A673 (cell line): ENCODE data around the gene VPS13D. TPM values are rescaled to one million over a fixed set of nuclear protein-coding genes. Genes with fewer than 3 reads are reported as not detected.

Experiments
- BruUV-seq: library from RNA; stranded (reverse); fragments of 400-500 nt; replicated peaks from 2 replicates; lab custom pipeline; 2021; lab: Mats Ljungman, UMichigan
- CTCF ChIA-PET: fragments of 300-600 bp; sonication (Branson Sonifier 250); formaldehyde crosslinking; loops from one replicate; lab custom pipeline; 2022; ENCODE audit warnings: antibody characterized with exemption; lab: Charles Lee
- POLR2A ChIA-PET: fragments of 300-600 bp; sonication (Branson Sonifier 250); formaldehyde crosslinking; loops from one replicate; lab custom pipeline; 2022; ENCODE audit warnings: antibody characterized with exemption; ENCODE audit not compliant: low non-redundant PET; lab: Charles Lee
- DNase-seq: peaks from one replicate; pipeline ENCODE4 v3.0.0-alpha.2; 2015; ENCODE audit warnings: low spot score
- H3K27ac ChIP-seq: fragments of 200-600 bp; sonication (generic); 2 replicates; pipeline ENCODE4 v1.5.1; 2016; ENCODE audit warnings: mixed run types, low read depth, mild to moderate bottlenecking, mixed read lengths, antibody characterized with exemption, low read length; ENCODE audit not compliant: poor library complexity, severe bottlenecking
- H3K27me3 ChIP-seq: fragments of 200-600 bp; sonication (generic); replicated peaks from 2 replicates; pipeline ENCODE4 v1.6.1; 2017; ENCODE audit warnings: mixed run types, low read depth, mild to moderate bottlenecking, mixed read lengths, antibody characterized with exemption, low read length; ENCODE audit not compliant: insufficient read depth, poor library complexity
- H3K36me3 ChIP-seq: fragments of 200-600 bp; sonication (generic); 2 replicates; pipeline ENCODE4 v1.6.1; 2016; ENCODE audit warnings: mixed run types, mild to moderate bottlenecking, mixed read lengths, antibody characterized with exemption, low read length; ENCODE audit not compliant: insufficient read depth, poor library complexity, severe bottlenecking
- H3K4me1 ChIP-seq: fragments of 200-600 bp; sonication (generic); 2 replicates; pipeline ENCODE4 v1.6.1; 2017; ENCODE audit warnings: mixed run types, mild to moderate bottlenecking, mixed read lengths, antibody characterized with exemption, low read length; ENCODE audit not compliant: insufficient read depth, poor library complexity, severe bottlenecking
- H3K4me3 ChIP-seq: fragments of 200-600 bp; sonication (generic); 2 replicates; pipeline ENCODE4 v1.5.1; 2016; ENCODE audit warnings: low read depth, mixed run types, mild to moderate bottlenecking, mixed read lengths, low read length; ENCODE audit not compliant: poor library complexity, severe bottlenecking
- H3K9me3 ChIP-seq: fragments of 200-600 bp; sonication (generic); 2 replicates; pipeline ENCODE4 v1.6.1; 2016; ENCODE audit warnings: mixed run types, low read depth, mild to moderate bottlenecking, mixed read lengths, antibody characterized with exemption, low read length; ENCODE audit not compliant: poor library complexity, severe bottlenecking
- CTCF ChIP-seq: fragments of 300-800, 200-600 bp; sonication (generic); conservative IDR thresholded peaks from 2 replicates; pipeline ENCODE4 v1.5.1; 2017; ENCODE audit warnings: low read depth, mild to moderate bottlenecking, antibody characterized with exemption, low read length, moderate library complexity, mixed read lengths
- EZH2 ChIP-seq: fragments of 200-600 bp; sonication (generic); IDR thresholded peaks from 2 replicates; pipeline ENCODE4 v1.6.1; 2017; ENCODE audit warnings: borderline replicate concordance, low read depth, mild to moderate bottlenecking, mixed read lengths, antibody characterized with exemption, low read length; ENCODE audit not compliant: poor library complexity, severe bottlenecking
- intact Hi-C: fragments of 100-400 bp; cut with micrococcal nuclease; formaldehyde crosslinking; loops from one replicate; pipeline ENCODE4 v1.10.0; 2022; ENCODE audit not compliant: unreplicated experiment
- total RNA-seq: library from RNA; stranded (reverse); gene quantifications from 2 replicates; pipeline ENCODE4 v1.2.3, GENCODE V29; 2021

The VPS13D gene
- total RNA-seq, 1 experiment from 2014 or later: 32.5 TPM

- ChIA-PET CTCF (no interaction called here), POLR2A (no interaction called here)
- no TSS peak for BruUV-seq
- Histone ChIP-seq H3K27me3 (no peaks in the 10 kb centered on the region), H3K36me3 (no peaks in the 10 kb centered on the region), H3K4me1 (no peaks in the 10 kb centered on the region), H3K27ac (no peak overlapping the region), H3K9me3 (no peaks in the 10 kb centered on the region), H3K4me3 (no peak overlapping the region)
- TF ChIP-seq EZH2: no peak
- TF ChIP-seq CTCF: no peak
- intact Hi-C loops: no loop called here
- no peak for DNase-seq
These were observed 285.4 kb downstream of the VPS13D start for GRCh38 chr1:12515234-12515633.

- DNase-seq: no peak
- Histone ChIP-seq H3K27me3 (no peaks in the 10 kb centered on the region), H3K4me1 (no peaks in the 10 kb centered on the region), H3K36me3 (no peaks in the 10 kb centered on the region), H3K9me3 (no peaks in the 10 kb centered on the region), H3K4me3 (no peak overlapping the region), H3K27ac (no peak overlapping the region)
- intact Hi-C loops: no loop called here
- no TSS peak for BruUV-seq
- POLR2A ChIA-PET: no interaction called here
- CTCF ChIA-PET: no interaction called here
- TF ChIP-seq CTCF (no peak), EZH2 (no peak)
These were observed 286.9 kb downstream of the VPS13D start for GRCh38 chr1:12516741-12517140.

- TF ChIP-seq CTCF: no peak
- no peak for TF ChIP-seq EZH2
- no peak for DNase-seq
These were observed 289.3 kb downstream of the VPS13D start for GRCh38 chr1:12518931-12519692.

More at GRCh38 chr1:12518931-12519692, 289.3 kb downstream of the VPS13D start:
- Histone ChIP-seq H3K4me1 (no peaks in the 10 kb centered on the region), H3K27me3 (no peaks in the 10 kb centered on the region), H3K36me3 (no peaks in the 10 kb centered on the region), H3K27ac (no peak overlapping the region), H3K4me3 (no peak overlapping the region), H3K9me3 (no peaks in the 10 kb centered on the region)
- intact Hi-C loops: no loop called here
- CTCF ChIA-PET: no interaction called here
- POLR2A ChIA-PET: no interaction called here
- no TSS peak for BruUV-seq
